HepG2 (cell line): ENCODE results near the gene PDZD4. TPM values are rescaled to one million over a fixed set of nuclear protein-coding genes. Genes with fewer than 3 reads are reported as not detected.

Experiments
- CBFB ChIP-seq: sonication (generic); formaldehyde crosslinking; IDR thresholded peaks from 2 replicates; pipeline ENCODE4 v1.4.0; 2020; ENCODE audit warnings: missing genetic modification reagents
- ESRRA ChIP-seq: sonication (generic); formaldehyde crosslinking; IDR thresholded peaks from 2 replicates; pipeline ENCODE4 v1.5.1; 2020; ENCODE audit warnings: mild to moderate bottlenecking, low read depth, missing genetic modification reagents
- FOXO1 ChIP-seq: sonication (generic); formaldehyde crosslinking; IDR thresholded peaks from 2 replicates; pipeline ENCODE4 v1.4.0; 2020; ENCODE audit warnings: missing genetic modification reagents
- GFI1 ChIP-seq: sonication (generic); formaldehyde crosslinking; IDR thresholded peaks from 2 replicates; pipeline ENCODE4 v1.5.0; 2020; ENCODE audit warnings: missing genetic modification reagents, mild to moderate bottlenecking, borderline replicate concordance
- HNRNPK ChIP-seq: fragments of 200-400 bp; formaldehyde crosslinking; IDR thresholded peaks from 2 replicates; pipeline ENCODE4 v1.6.1; 2018; ENCODE audit warnings: low read length, low read depth, moderate library complexity, mild to moderate bottlenecking; ENCODE audit not compliant: poor library complexity, severe bottlenecking
- JARID2 ChIP-seq: sonication (generic); formaldehyde crosslinking; IDR thresholded peaks from 2 replicates; pipeline ENCODE4 v1.8.1; 2023; ENCODE audit warnings: missing genetic modification reagents, inconsistent platforms; ENCODE audit not compliant: insufficient replicate concordance
- JUND ChIP-seq: sonication (generic); formaldehyde crosslinking; IDR thresholded peaks from 2 replicates; pipeline ENCODE4 v1.8.0; 2022; ENCODE audit warnings: mild to moderate bottlenecking, missing genetic modification reagents
- MIER3 ChIP-seq: IDR thresholded peaks from 2 replicates; pipeline ENCODE4 v1.6.1; 2016; ENCODE audit warnings: missing compliant biosample characterization, borderline replicate concordance
- MXD4 ChIP-seq: IDR thresholded peaks from 2 replicates; pipeline ENCODE4 v1.6.1; 2016; ENCODE audit warnings: mild to moderate bottlenecking, missing biosample characterization, missing genetic modification reagents
- NFIB ChIP-seq: sonication (generic); formaldehyde crosslinking; IDR thresholded peaks from 2 replicates; pipeline ENCODE4 v1.9.0; 2021; ENCODE audit warnings: missing genetic modification reagents, mild to moderate bottlenecking, borderline replicate concordance
- PITX1 ChIP-seq: sonication (generic); formaldehyde crosslinking; IDR thresholded peaks from 2 replicates; pipeline ENCODE4 v1.5.1; 2020; ENCODE audit warnings: mild to moderate bottlenecking, missing genetic modification reagents
- RFXANK ChIP-seq: IDR thresholded peaks from 2 replicates; pipeline ENCODE4 v1.6.1; 2016
- TRIM24 ChIP-seq: sonication (generic); formaldehyde crosslinking; IDR thresholded peaks from 2 replicates; pipeline ENCODE4 v1.8.0; 2022; ENCODE audit warnings: mild to moderate bottlenecking, missing genetic modification reagents
- ZFP41 ChIP-seq: sonication (generic); formaldehyde crosslinking; IDR thresholded peaks from 2 replicates; pipeline ENCODE4 v1.4.0; 2020; ENCODE audit warnings: mild to moderate bottlenecking, missing genetic modification reagents, borderline replicate concordance
- ZFP62 ChIP-seq: sonication (generic); formaldehyde crosslinking; IDR thresholded peaks from 2 replicates; pipeline ENCODE4 v1.4.0; 2020; ENCODE audit warnings: missing genetic modification reagents
- ZNF232 ChIP-seq: sonication (generic); formaldehyde crosslinking; IDR thresholded peaks from 2 replicates; pipeline ENCODE4 v1.4.0; 2020; ENCODE audit warnings: missing genetic modification reagents, borderline replicate concordance
- ZNF510 ChIP-seq: sonication (generic); formaldehyde crosslinking; IDR thresholded peaks from 2 replicates; pipeline ENCODE4 v1.4.0; 2020; ENCODE audit warnings: low read depth, mild to moderate bottlenecking, missing genetic modification reagents
- ZNF543 ChIP-seq: sonication (generic); formaldehyde crosslinking; IDR thresholded peaks from 2 replicates; pipeline ENCODE4 v1.4.0; 2020; ENCODE audit warnings: mild to moderate bottlenecking, missing genetic modification reagents
- ZNF674 ChIP-seq: sonication (generic); formaldehyde crosslinking; IDR thresholded peaks from 2 replicates; pipeline ENCODE4 v1.5.0; 2020; ENCODE audit warnings: low read depth, mild to moderate bottlenecking, missing genetic modification reagents
- ZNF737 ChIP-seq: sonication (generic); formaldehyde crosslinking; IDR thresholded peaks from 2 replicates; pipeline ENCODE4 v1.5.0; 2020; ENCODE audit warnings: missing genetic modification reagents, mild to moderate bottlenecking, borderline replicate concordance
- ZNF883 ChIP-seq: sonication (generic); formaldehyde crosslinking; IDR thresholded peaks from 2 replicates; pipeline ENCODE4 v1.5.1; 2020; ENCODE audit warnings: mild to moderate bottlenecking, missing genetic modification reagents; ENCODE audit errors: not compliant biosample characterization
- polyA plus RNA-seq, 8 experiments: library from polyadenylated mRNA; depleted of rRNA in 3 of 8; stranded (reverse) in 7 of 8; unstranded in 1 of 8; fragments of >200 nt; fragmentation: Illumina TruSeq in 4 of 8; extraction: Trizol in 4 of 8; gene quantifications; 2 replicates each; pipeline versions ENCODE4 v1.2.1 to v1.2.3, GENCODE V29; 2011 to 2016; ENCODE audit warnings: low read depth in 4 of 8, missing spikeins in 1 of 8, mixed read lengths in 1 of 8; ENCODE audit not compliant: insufficient read depth in 1 of 8
- total RNA-seq, 5 experiments: library from RNA; depleted of rRNA; stranded (reverse); fragments of >200 nt; fragmentation: Illumina TruSeq; extraction: Trizol; gene quantifications; 2 replicates each; pipeline ENCODE4 v1.2.3, GENCODE V29; 2016; ENCODE audit warnings: low read depth in 1 of 5
- TF ChIP-seq, protein P1 (sequence below): IDR thresholded peaks from 2 replicates; pipeline ENCODE4 v1.6.1; 2016; ENCODE audit warnings: missing genetic modification reagents, missing compliant biosample characterization
- TF ChIP-seq, protein P2 (sequence below): sonication (generic); formaldehyde crosslinking; IDR thresholded peaks from 2 replicates; pipeline ENCODE4 v1.8.1; 2023; ENCODE audit warnings: missing genetic modification reagents, inconsistent platforms, borderline replicate concordance
- TF ChIP-seq, protein P3 (sequence below): sonication (generic); formaldehyde crosslinking; IDR thresholded peaks from 2 replicates; pipeline ENCODE4 v1.8.1; 2023; ENCODE audit warnings: mild to moderate bottlenecking, inconsistent platforms, moderate library complexity, missing genetic modification reagents, borderline replicate concordance
- TF ChIP-seq, protein P4 (sequence below): sonication (generic); formaldehyde crosslinking; IDR thresholded peaks from 2 replicates; pipeline ENCODE4 v1.8.1; 2022; ENCODE audit warnings: mild to moderate bottlenecking, missing genetic modification reagents
- TF ChIP-seq, protein P5 (sequence below): sonication (generic); formaldehyde crosslinking; IDR thresholded peaks from 2 replicates; pipeline ENCODE4 v1.5.1; 2020; ENCODE audit warnings: mild to moderate bottlenecking, missing genetic modification reagents, borderline replicate concordance

PDZD4 gene
- total and polyA plus RNA-seq, 2 of the 13 experiments (the other 11 are each of a cell fraction or from before 2014, with no cell fraction given), result not detected

DNA sequence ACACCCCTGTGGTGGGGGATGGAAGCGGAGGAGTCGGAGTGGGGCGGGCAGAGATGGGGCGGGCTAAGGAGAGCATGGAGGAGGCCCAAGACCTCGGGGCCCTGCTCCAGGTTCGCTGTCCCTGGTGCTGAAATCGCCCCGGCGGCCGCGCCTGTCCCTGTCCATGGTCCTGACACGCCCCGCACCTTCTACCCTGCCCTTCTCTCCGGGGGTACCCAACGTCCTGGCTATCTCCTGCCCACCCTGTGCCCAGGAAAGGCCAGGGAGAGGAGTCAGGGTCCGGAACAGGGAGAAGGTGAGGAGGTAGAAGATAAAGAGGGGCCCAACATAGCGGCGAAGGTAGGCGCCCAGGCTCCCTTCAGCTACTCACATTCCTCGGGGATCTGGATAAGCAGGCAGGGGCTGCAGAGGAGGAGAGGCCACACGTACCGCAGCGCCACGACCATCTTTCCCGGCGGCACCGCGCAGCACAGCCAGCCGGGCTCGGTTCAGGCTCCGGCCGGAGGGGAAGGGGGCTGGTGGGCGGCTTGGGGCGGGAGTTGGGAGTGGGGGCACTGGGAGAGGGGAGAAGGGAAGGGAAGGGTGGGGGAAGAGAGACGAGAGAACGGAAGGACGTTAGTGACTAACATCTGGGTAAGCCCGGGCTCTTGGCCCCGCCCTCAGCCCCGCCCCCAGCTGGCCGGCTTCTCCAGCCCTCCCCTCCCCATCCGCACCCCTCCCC lies 45.2 kb upstream of the PDZD4 start (continued):
- TF ChIP-seq CBFB (CRISPR knock-in tag), result peak; percentile 95
- TF ChIP-seq ZNF543 (CRISPR knock-in tag), result peak; percentile 99
- TF ChIP-seq ZNF737 (CRISPR knock-in tag), result peak; percentile 100
- TF ChIP-seq ZFP41 (CRISPR knock-in tag), result peak; percentile 96
- peak; percentile 100 for TF ChIP-seq ZNF510 (CRISPR knock-in tag)
- no peak for TF ChIP-seq NFIB
- peak; percentile 100 for TF ChIP-seq ZNF674 (CRISPR knock-in tag)
- peak; percentile 99 for TF ChIP-seq MIER3 (CRISPR knock-in tag)
- TF ChIP-seq, protein P1, sequence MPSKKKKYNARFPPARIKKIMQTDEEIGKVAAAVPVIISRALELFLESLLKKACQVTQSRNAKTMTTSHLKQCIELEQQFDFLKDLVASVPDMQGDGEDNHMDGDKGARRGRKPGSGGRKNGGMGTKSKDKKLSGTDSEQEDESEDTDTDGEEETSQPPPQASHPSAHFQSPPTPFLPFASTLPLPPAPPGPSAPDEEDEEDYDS (CRISPR knock-in tag), result peak; percentile 86
- TF ChIP-seq, protein P2, sequence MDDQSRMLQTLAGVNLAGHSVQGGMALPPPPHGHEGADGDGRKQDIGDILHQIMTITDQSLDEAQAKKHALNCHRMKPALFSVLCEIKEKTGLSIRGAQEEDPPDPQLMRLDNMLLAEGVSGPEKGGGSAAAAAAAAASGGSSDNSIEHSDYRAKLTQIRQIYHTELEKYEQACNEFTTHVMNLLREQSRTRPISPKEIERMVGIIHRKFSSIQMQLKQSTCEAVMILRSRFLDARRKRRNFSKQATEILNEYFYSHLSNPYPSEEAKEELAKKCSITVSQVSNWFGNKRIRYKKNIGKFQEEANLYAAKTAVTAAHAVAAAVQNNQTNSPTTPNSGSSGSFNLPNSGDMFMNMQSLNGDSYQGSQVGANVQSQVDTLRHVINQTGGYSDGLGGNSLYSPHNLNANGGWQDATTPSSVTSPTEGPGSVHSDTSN (CRISPR knock-in tag), result peak; percentile 99
- TF ChIP-seq JUND (CRISPR knock-in tag), result peak; percentile 88
- peak; percentile 100 for TF ChIP-seq ZNF883 (CRISPR knock-in tag)
- TF ChIP-seq, protein P3, sequence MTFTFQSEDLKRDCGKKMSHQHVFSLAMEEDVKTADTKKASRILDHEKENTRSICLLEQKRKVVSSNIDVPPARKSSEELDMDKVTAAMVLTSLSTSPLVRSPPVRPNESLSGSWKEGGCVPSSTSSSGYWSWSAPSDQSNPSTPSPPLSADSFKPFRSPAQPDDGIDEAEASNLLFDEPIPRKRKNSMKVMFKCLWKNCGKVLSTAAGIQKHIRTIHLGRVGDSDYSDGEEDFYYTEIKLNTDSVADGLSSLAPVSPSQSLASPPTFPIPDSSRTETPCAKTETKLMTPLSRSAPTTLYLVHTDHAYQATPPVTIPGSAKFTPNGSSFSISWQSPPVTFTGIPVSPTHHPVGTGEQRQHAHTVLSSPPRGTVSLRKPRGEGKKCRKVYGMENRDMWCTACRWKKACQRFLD (CRISPR knock-in tag), result peak; percentile 100
- peak; percentile 100 for TF ChIP-seq JARID2 (CRISPR knock-in tag)
- TF ChIP-seq RFXANK (CRISPR knock-in tag), result peak; percentile 97
- TF ChIP-seq PITX1, result peak; percentile 96
- TF ChIP-seq, protein P4, sequence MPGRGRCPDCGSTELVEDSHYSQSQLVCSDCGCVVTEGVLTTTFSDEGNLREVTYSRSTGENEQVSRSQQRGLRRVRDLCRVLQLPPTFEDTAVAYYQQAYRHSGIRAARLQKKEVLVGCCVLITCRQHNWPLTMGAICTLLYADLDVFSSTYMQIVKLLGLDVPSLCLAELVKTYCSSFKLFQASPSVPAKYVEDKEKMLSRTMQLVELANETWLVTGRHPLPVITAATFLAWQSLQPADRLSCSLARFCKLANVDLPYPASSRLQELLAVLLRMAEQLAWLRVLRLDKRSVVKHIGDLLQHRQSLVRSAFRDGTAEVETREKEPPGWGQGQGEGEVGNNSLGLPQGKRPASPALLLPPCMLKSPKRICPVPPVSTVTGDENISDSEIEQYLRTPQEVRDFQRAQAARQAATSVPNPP (CRISPR knock-in tag), result peak; percentile 72
- TF ChIP-seq MXD4, result peak; percentile 99
- TF ChIP-seq ZFP62 (CRISPR knock-in tag), result no peak
- peak; percentile 97 for TF ChIP-seq FOXO1
- TF ChIP-seq HNRNPK, result no peak
- TF ChIP-seq ESRRA, result peak; percentile 93
- TF ChIP-seq TRIM24 (CRISPR knock-in tag), result no peak
- peak; percentile 92 for TF ChIP-seq GFI1 (CRISPR knock-in tag)
- peak; percentile 100 for TF ChIP-seq ZNF232 (CRISPR knock-in tag)
- TF ChIP-seq, protein P5, sequence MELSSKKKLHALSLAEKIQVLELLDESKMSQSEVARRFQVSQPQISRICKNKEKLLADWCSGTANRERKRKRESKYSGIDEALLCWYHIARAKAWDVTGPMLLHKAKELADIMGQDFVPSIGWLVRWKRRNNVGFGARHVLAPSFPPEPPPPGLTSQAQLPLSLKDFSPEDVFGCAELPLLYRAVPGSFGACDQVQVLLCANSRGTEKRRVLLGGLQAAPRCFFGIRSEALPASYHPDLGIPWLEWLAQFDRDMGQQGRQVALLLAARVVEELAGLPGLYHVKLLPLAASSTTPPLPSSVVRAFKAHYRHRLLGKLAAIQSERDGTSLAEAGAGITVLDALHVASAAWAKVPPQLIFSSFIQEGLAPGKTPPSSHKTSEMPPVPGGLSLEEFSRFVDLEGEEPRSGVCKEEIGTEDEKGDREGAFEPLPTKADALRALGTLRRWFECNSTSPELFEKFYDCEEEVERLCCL (CRISPR knock-in tag), result peak; percentile 100
